NCI-H524 treated with DMSO at 0.1 percent for 48 hours (cell line): ENCODE results near the gene COASY.

ENCODE experiments used
- DNase-seq: peaks from one replicate; lab custom pipeline; 2025; lab: John Stamatoyannopoulos, UW

Gene COASY

DNA sequence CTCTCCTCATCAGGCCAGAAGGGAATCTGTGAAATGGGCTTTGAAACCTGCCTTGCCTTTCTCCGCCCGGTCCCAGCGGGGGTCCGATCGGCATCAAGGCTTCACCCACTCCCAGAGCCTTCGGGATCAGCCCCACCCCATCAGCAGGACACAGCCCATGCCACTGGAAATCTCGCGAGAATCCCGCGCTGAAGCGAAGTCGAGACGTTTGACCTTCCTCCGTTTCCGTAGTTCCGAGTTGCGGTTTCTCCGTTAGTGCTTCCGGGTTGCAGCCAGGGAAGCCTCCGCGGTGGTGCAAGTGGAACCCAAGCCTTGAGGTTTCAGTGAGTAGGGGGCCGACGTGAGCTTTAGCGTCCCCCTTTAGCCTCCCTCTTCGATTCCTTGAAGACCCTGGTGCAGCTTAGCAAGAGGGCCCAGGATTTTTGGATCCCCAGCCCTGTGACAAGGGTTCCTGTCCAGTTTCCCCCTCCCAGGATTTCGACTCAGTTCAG lies at the start of gene COASY:
Gene COASY, plus strand, starts transcription at position 252 of the 491 bp plus-strand sequence. CDS start 475 bp downstream, outside the sequence.
- peak; percentile 59 for DNase-seq

- no peak for DNase-seq
Measured at GRCh38 chr17:42512246-42512645, 49.7 kb upstream of the COASY start.

DNA sequence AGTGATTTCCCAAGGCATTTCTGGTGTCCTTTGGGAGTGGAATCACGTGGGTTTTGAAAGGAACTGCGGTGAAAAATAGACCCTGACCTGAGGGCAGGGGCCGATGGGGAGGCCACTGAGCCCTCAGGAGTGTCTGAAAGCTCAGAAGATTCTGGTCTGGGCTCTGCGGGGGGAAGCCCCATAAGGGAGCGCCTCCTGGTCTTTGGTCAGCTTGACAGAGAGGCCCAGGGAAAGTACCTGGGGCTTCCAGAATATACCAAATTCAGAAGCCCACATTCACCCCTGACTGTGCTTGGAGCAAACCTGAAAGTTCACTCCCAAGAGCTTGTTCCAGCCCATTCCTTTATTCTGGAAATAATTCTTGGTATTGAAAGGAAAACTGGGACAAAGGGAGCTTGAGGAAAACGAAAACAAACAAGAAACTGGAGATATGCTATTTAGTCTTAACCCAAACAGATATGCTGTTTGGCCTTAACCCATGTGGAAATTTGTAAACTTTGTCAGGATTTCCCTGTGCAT lies 49.2 kb upstream of the COASY start:
- no peak for DNase-seq

GRCh38 chr17:42513686-42514085 lies 48.3 kb upstream of the COASY start:
- DNase-seq, result no peak

DNA sequence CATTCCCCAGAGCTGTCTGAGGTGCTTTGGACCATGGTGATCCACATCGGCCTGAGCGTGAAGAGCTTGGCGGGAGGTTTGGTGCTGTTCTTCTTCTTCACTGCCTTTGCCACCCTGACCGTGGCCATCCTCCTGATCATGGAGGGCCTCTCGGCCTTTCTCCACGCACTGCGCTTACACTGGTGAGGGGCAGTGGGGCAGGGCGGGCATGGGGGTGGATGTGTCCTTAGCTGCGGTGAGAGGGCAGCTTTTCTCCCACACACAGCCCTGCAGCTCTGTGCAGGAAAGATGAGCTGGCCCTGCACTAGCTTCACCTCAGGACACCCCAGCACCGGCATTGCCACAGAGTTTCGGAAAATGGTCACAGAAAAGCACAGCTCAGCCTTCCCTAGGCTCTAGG lies 47.7 kb upstream of the COASY start:
- DNase-seq, result no peak

DNA sequence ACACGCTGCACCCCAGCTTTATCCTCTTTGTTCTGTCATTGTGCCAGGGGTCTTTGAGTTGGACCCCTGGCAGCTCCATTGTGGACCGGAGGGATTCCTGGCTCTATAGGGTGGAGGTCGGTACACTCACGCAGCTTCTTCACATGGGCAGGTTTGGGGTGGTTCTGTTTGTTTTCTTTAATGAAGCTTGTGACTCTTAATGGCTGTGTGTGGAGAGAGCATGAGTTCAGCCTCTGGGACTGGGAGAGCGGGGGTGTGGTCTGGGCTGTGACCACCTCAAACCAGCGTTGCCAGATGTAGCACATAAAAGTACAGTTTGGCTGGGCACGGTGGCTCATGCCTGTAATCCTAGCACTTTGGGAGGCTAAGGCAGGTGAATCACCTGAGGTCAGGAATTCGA lies 47.1 kb upstream of the COASY start:
- DNase-seq, result no peak

DNA sequence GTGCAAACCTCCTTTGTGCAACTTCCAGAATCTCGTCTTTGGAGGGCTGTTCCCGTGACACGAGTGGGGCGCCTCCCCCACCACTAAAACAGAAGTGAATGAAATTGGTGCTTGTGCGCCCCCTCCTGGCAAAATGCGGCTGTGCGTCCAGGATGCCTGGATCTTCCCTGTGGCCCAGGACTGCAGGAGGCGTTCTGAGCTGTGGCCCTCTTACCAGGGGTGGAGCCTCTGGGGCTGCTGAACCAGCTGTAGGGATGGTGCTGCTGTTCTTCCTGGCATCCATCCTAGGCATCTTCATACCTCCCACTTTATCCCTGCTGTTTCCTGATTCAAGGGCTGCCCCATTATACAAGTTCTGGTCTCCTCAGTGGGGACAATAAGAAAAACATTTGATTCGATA lies 44.4 kb upstream of the COASY start:
- peak; percentile 13 for DNase-seq

DNA sequence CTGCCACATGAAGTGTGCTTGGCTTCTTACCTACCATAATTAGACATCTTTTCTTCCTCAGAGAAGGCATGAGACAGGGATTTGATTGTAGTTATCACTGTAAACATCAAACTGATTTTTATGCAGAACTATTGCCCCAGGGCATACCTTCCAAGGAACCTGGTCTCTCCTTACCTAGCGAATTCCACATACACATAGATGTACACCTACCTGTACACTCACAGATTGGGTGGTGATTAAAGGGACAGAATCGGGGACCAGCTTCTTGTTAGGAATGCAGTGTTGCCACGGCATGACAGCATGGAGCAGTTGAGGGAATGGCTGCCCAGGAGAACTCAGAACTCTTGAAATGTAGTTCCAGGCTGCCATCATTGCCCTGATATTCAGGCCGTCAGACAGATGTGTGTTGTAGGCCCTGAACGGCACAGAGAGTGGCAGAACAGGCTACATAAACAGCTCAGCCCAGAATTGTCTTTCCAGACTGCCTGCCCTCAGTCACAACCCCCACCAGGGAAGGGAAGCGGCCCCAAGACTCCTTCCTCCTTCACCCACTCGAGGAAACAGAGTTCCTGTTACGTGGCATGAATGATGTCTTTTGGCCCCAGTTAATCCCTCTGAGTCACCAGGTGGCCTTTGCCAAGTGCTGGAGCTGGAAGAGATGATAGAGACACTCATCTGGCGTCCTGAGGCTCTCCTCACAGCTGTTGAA lies 43.7 kb upstream of the COASY start:
- DNase-seq, result peak; percentile 61

GRCh38 chr17:42518755-42519545 lies 43.0 kb upstream of the COASY start:
- DNase-seq, result peak; percentile 46

DNA sequence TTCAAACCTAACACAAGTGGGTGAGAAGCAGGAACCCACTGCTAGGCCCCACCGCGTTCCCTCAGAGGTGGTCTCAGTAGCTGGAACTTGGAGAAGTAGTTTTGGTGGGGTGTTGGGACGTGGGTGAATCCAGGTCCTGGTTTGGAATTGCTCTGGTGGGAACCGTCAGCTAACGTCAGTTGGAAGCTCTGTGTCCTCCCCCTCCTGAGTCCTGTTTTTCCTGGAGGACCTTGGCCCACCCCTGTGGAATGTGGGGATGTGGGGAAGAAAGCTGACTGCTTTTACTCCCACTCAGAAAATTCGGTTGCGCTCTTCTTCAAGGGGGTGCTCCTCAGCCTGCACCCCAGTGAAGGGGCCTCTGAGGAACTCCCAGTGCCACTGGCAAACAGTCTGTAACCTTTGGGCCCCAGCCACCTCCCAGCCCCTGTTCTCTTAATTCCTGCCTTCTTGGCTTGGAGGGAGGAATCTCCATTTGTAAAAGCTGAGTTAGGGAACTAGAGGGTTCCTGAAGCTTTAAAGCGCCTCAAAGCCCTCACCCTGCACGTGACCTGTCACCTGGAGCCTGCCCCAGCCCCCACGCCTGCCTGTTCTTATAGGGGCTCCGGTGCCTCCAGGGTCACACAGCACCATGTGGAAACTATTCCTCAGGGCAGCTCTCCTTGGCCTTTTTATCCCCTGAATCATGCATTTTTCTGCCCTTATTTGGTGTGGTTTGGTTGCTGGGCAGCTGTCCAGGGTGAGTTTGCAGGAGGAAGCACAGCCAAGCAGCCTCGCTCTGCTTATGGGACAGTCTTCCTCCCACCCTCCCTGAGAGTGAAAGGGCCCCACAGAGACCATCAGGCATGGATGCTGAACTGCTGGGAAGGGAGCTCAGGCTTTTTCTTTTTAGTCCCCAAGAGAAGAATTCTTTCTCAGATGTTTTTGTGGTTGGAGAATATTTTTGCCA lies 42.1 kb upstream of the COASY start:
- DNase-seq, result no peak

DNA sequence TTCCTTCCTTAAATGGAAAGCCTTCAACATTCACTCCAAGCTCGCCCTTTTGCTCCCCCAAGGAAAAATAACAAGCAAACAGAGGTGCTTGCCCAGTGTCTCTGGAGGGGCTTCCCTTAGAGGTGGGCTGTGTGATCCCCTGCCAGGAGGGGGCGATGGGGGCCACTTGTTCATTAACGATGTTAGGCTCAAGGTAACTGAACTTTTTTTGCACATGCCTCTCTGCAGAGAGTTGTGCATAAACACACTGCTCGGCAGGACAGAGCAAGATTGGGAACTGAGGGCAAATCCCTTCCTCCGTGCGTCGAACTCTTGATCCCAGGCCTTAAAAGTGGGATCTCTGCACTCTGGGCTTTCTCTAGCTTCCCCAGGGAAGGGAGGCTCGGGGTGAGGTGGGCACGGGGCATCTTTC lies 41.4 kb upstream of the COASY start:
- no peak for DNase-seq

DNA sequence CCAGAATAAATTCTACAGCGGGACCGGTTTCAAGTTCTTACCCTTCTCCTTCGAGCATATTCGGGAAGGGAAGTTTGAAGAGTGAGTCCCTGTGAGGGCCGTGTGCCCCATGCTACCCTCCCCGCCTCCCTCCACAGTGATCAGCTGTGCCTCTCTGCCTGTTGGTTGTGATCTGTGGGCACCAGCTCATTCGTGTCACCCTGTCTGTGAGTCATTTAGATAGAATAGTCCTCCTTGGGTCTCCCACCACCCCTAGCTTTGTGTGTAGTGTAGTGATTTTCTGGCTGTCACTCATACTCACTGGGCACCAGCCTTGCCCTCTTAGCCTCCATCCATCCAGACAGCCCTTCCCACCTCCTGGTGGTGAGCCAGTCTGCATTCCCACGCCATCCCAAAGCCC lies 40.9 kb upstream of the COASY start:
- no peak for DNase-seq

DNA sequence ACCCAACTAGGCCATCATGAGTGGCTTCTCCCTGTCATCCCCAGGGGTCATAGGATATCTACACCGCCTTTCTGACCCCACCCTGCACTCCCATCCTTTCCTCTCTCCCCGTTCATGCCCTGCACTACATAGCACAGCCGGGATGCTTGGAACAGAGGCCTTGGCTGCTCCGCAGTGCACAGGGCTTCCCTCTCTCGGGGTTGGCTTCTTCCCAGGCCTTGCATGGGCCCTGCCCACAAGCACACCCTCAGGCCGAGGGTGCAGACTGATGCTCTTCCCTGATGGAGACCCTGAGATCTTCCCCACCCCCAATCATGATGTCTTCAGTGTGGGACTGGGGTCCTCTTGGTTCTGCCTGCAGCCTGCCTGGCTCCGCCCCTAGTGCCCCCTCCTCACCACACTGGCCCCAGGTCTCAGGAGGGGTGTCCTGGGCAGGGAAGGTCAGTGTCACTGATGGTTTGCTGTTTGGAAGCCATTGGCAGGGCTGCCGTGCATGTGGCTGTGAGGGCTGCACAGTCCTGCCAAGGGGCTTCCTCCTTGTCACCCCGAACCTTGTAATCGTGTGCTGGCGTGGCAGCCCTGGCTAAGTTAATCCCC lies 40.2 kb upstream of the COASY start:
- no peak for DNase-seq

GRCh38 chr17:42522263-42522790 lies 39.6 kb upstream of the COASY start:
- DNase-seq, result no peak

DNA sequence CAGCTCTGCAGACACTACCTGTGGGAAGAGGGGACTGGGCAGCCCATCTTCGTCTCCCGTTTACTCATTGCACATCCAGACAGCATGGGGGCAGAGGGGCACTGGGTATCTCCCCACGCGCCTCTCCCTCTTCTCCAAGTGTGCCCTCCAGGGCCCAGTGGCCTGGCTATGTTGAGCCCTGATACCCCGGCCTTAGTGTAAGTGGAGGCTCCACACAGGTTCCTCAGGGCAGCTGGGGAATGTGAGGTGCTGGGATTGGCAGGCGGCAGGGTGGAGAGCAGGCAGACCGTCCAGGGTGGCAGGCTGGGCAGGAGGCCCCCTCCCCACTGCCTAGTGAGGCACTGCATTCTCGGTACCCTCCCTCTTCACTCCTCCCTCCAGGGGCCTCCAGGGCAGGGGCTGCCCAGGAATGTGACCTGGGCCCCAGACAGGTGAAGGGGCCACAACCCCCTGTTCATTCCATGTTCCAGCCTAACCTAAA lies 39.1 kb upstream of the COASY start:
- no peak for DNase-seq

DNA sequence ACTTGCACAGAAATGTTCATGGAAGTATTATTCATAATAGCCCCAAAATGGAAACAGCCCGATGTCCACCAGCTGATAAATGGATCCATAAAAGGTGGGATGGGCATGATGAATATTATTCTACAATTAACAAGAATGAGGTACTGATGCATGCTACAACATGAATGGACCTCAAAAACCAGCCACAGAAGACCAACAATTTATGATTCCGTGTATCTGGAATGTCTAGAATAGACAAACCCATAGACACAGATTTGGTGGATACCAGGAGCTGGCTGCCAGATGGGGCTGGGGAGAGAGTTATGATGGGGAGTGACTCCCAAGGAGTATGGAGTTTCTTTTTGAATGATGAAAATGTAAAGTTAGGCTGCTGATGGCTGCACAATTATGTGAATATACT lies 36.7 kb upstream of the COASY start:
- DNase-seq, result no peak

DNA sequence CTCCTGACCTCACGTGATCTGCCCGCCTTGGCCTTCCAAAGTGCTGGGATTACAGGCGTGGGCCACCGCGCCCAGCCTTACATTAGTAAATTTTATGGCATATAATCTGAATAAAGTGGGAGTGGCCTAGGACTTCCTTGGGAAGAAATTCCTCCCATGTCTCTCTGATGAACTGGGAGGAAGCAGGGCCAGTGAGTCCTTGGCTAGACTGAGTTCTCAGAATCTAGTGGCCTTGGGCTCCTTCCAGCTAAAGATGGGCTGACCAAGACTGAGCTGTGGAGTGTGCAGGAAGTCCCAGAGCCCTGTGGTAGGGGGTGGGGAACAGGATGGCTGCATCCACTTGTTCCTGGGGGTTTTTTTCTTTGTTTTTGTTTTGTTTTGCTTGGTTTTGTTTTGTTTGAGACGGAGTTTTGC lies 35.9 kb upstream of the COASY start:
- DNase-seq, result no peak

GRCh38 chr17:42527932-42528331 lies 34.0 kb upstream of the COASY start:
- no peak for DNase-seq

DNA sequence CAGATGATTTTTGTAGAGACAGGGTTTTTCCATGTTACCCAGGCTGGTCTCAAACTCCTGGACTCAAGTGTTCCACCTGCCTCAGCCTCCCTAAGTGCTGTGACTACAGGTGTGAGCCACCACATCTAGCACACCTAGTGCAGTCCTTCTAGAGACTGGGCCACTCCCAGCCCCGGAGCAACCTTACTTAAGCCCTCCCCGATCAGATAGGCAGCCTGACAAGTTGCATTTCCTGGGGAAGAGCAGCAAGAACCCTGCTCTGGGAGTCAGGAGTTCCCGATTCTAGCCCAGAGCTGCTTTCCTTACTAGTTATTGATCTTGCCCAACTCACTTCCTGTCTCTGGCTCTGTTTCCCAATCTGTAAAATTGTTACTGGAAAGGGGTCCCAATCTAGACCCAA lies 32.9 kb upstream of the COASY start:
- no peak for DNase-seq

- no peak for DNase-seq
Measured at GRCh38 chr17:42530952-42531454, 30.9 kb upstream of the COASY start.
